ENCODE data around the gene TRRAP. TPM values are rescaled to one million over a fixed set of nuclear protein-coding genes. Genes with fewer than 3 reads are reported as not detected.

Gene TRRAP
- total and polyA plus RNA-seq, 2 of the 8 experiments (the other 6 are each of a cell fraction or from before 2014, with no cell fraction given), result 21.7 to 48.6 TPM

GRCh38 chr7:99030951-99031350, 152.6 kb downstream of the TRRAP start (continued):
- TF ChIP-seq CHD7 (IDR thresholded peaks at IDR 0.05; ENCODE audit: insufficient replicate concordance, low read length) (no peak), PHF8 (conservative IDR thresholded peaks at IDR 0.05; ENCODE audit: low read depth, low read length) (no peak), CTBP2 (IDR thresholded peaks at IDR 0.05; ENCODE audit: borderline replicate concordance, insufficient read depth, insufficient read length, low read length) (no peak)

Measured in H1 (cell line).